ENCODE data around the gene GAP43.
"Not testable (repeated sequence)": the region's sequence is repeated elsewhere in the genome, so short reads cannot be mapped to it uniquely, and the experiment has no call there.

Gene GAP43

GRCh38 chr3:115699706-115700105 is 76.4 kb downstream of the GAP43 start:
- no peak for DNase-seq

GRCh38 chr3:115702598-115702997 is 79.3 kb downstream of the GAP43 start:
- DNase-seq: no peak

- DNase-seq: no peak
Measured at GRCh38 chr3:115704661-115705338, 81.5 kb downstream of the GAP43 start.

GRCh38 chr3:115706311-115706829 is 83.1 kb downstream of the GAP43 start:
- no peak for DNase-seq

- no peak for DNase-seq
Measured at GRCh38 chr3:115708540-115708939, 85.2 kb downstream of the GAP43 start.

- DNase-seq: no peak
Measured at GRCh38 chr3:115709093-115709492, 85.8 kb downstream of the GAP43 start.

GRCh38 chr3:115709931-115710330 is 86.6 kb downstream of the GAP43 start:
- peak; percentile 95 for DNase-seq

GRCh38 chr3:115710799-115711198 is 87.5 kb downstream of the GAP43 start:
- peak; percentile 70 for DNase-seq

GRCh38 chr3:115712871-115713270 is 89.6 kb downstream of the GAP43 start:
- DNase-seq: no peak

- DNase-seq: no peak
Measured at GRCh38 chr3:115713284-115713683, 90.0 kb downstream of the GAP43 start.

GRCh38 chr3:115715241-115715745 is 92.0 kb downstream of the GAP43 start:
- DNase-seq: no peak

- no peak for DNase-seq
Measured at GRCh38 chr3:115720983-115721382, 97.7 kb downstream of the GAP43 start.

GRCh38 chr3:115725800-115726199 is 102.5 kb downstream of the GAP43 start:
- DNase-seq: no peak

- DNase-seq: no peak
Measured at GRCh38 chr3:115727135-115727534, 103.8 kb downstream of the GAP43 start.

GRCh38 chr3:115728013-115728412 is 104.7 kb downstream of the GAP43 start:
- DNase-seq: no peak

GRCh38 chr3:115736341-115736740 is 113.0 kb downstream of the GAP43 start:
- DNase-seq: not testable (repeated sequence)

- DNase-seq: no peak
Measured at GRCh38 chr3:115741650-115742049, 118.3 kb downstream of the GAP43 start.

- not testable (repeated sequence) for DNase-seq
Measured at GRCh38 chr3:115744516-115744915, 121.2 kb downstream of the GAP43 start.

- DNase-seq: not testable (repeated sequence)
Measured at GRCh38 chr3:115752978-115753377, 129.7 kb downstream of the GAP43 start.

- DNase-seq: no peak
Measured at GRCh38 chr3:115758076-115758763, 134.9 kb downstream of the GAP43 start.

- peak; percentile 64 for DNase-seq
Measured at GRCh38 chr3:115760716-115761115, 137.4 kb downstream of the GAP43 start.

GRCh38 chr3:115761927-115762305 is 138.6 kb downstream of the GAP43 start:
- DNase-seq: no peak

GRCh38 chr3:115766587-115767482 is 143.5 kb downstream of the GAP43 start:
- DNase-seq: peak; percentile 60
